Neural cell (in vitro differentiated cells): ENCODE measurements around the gene MMP14.

Source experiments
- EZH2 ChIP-seq: fragments of 200-600, 300-800 bp; shearing (Covaris generic), sonication (generic); IDR thresholded peaks from 2 replicates; pipeline ENCODE4 v1.6.1; 2014; ENCODE audit warnings: antibody characterized with exemption, low read length, borderline replicate concordance, mild to moderate bottlenecking; ENCODE audit not compliant: insufficient read depth, poor library complexity, severe bottlenecking
- POLR2AphosphoS5 ChIP-seq: IDR thresholded peaks from 2 replicates; pipeline ENCODE4 v1.6.1; 2012
- TF ChIP-seq, protein P1 (sequence below): fragments of 450-650 bp; IDR thresholded peaks from 2 replicates; pipeline ENCODE4 v1.5.1; 2014; ENCODE audit warnings: antibody characterized with exemption, mild to moderate bottlenecking, moderate library complexity; ENCODE audit not compliant: poor library complexity, severe bottlenecking
- TF ChIP-seq, protein P2 (sequence below): IDR thresholded peaks from 2 replicates; pipeline ENCODE4 v1.6.1; 2012; ENCODE audit warnings: borderline replicate concordance

- TF ChIP-seq EZH2 (no peak), POLR2AphosphoS5 (no peak)
- TF ChIP-seq, protein P1, sequence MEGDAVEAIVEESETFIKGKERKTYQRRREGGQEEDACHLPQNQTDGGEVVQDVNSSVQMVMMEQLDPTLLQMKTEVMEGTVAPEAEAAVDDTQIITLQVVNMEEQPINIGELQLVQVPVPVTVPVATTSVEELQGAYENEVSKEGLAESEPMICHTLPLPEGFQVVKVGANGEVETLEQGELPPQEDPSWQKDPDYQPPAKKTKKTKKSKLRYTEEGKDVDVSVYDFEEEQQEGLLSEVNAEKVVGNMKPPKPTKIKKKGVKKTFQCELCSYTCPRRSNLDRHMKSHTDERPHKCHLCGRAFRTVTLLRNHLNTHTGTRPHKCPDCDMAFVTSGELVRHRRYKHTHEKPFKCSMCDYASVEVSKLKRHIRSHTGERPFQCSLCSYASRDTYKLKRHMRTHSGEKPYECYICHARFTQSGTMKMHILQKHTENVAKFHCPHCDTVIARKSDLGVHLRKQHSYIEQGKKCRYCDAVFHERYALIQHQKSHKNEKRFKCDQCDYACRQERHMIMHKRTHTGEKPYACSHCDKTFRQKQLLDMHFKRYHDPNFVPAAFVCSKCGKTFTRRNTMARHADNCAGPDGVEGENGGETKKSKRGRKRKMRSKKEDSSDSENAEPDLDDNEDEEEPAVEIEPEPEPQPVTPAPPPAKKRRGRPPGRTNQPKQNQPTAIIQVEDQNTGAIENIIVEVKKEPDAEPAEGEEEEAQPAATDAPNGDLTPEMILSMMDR: no peak
- TF ChIP-seq, protein P2, sequence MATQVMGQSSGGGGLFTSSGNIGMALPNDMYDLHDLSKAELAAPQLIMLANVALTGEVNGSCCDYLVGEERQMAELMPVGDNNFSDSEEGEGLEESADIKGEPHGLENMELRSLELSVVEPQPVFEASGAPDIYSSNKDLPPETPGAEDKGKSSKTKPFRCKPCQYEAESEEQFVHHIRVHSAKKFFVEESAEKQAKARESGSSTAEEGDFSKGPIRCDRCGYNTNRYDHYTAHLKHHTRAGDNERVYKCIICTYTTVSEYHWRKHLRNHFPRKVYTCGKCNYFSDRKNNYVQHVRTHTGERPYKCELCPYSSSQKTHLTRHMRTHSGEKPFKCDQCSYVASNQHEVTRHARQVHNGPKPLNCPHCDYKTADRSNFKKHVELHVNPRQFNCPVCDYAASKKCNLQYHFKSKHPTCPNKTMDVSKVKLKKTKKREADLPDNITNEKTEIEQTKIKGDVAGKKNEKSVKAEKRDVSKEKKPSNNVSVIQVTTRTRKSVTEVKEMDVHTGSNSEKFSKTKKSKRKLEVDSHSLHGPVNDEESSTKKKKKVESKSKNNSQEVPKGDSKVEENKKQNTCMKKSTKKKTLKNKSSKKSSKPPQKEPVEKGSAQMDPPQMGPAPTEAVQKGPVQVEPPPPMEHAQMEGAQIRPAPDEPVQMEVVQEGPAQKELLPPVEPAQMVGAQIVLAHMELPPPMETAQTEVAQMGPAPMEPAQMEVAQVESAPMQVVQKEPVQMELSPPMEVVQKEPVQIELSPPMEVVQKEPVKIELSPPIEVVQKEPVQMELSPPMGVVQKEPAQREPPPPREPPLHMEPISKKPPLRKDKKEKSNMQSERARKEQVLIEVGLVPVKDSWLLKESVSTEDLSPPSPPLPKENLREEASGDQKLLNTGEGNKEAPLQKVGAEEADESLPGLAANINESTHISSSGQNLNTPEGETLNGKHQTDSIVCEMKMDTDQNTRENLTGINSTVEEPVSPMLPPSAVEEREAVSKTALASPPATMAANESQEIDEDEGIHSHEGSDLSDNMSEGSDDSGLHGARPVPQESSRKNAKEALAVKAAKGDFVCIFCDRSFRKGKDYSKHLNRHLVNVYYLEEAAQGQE: no peak
Measured at GRCh38 chr14:22821193-22822015, 15.0 kb upstream of the MMP14 start.
